ENCODE results near the gene PTPRB.

GRCh38 chr12:70617450-70617849, 19.8 kb downstream of the PTPRB start:
- TF ChIP-seq CTCF (IDR thresholded peaks at IDR 0.05; ENCODE audit: low read depth, low read length, poor library complexity, severe bottlenecking) (no peak), EZH2phosphoT487 (IDR thresholded peaks at IDR 0.05; ENCODE audit: borderline replicate concordance, low read length) (no peak)

Data from DOHH2 (cell line).